Measurements from ENCODE around the gene PPP1R1C. TPM values are rescaled to one million over a fixed set of nuclear protein-coding genes. Genes with fewer than 3 reads are reported as not detected.

The PPP1R1C gene
- total RNA-seq, 1 experiment from 2014 or later: 4.0 TPM

- Histone ChIP-seq H2AK5ac (ENCODE audit: insufficient read length, low read length) (no peak overlapping the region), H3K4me2 (ENCODE audit: insufficient read depth, insufficient read length, low read length) (no peak overlapping the region), H3K27ac (ENCODE audit: insufficient read length, low read depth, low read length) (no peak overlapping the region), H4K5ac (ENCODE audit: insufficient read length, low read depth, low read length) (no peak overlapping the region), H2BK20ac (ENCODE audit: low read depth, low read length, poor library complexity, severe bottlenecking) (no peak overlapping the region), H3K23me2 (ENCODE audit: insufficient read length, low read depth, low read length, poor library complexity, severe bottlenecking) (no peaks in the 10 kb centered on the region), H4K8ac (replicated peaks; ENCODE audit: insufficient read length, low read depth, low read length) (no peak overlapping the region), H3K79me1 (ENCODE audit: insufficient read depth, low read depth, low read length, poor library complexity, severe bottlenecking) (no peaks in the 10 kb centered on the region), H2BK12ac (ENCODE audit: insufficient read length, low read depth, low read length) (no peak overlapping the region), H3T11ph (ENCODE audit: low read length) (no peak overlapping the region), H3K79me2 (ENCODE audit: insufficient read depth, low read length) (no peaks in the 10 kb centered on the region), H3K27me3 (ENCODE audit: insufficient read depth, low read length) (no peaks in the 10 kb centered on the region), H3K9me3 (ENCODE audit: control insufficient read depth, low read depth, low read length) (no peaks in the 10 kb centered on the region), H2BK5ac (ENCODE audit: insufficient read length, low read length) (no peak overlapping the region), H3K18ac (ENCODE audit: insufficient read length, low read depth, low read length) (no peak overlapping the region), H3K14ac (ENCODE audit: insufficient read depth, low read length) (no peak overlapping the region), H3K4ac (ENCODE audit: low read depth, low read length) (no peak overlapping the region), H2AFZ (ENCODE audit: low read length) (no peak overlapping the region), H2BK120ac (ENCODE audit: low read depth, low read length, poor library complexity, severe bottlenecking) (no peak overlapping the region), H3K9ac (ENCODE audit: extremely low read depth, insufficient read length, low read length) (no peak overlapping the region), H4K91ac (ENCODE audit: insufficient read length, low read depth, low read length) (no peak overlapping the region), H3K56ac (ENCODE audit: insufficient read length, low read depth, low read length) (no peak overlapping the region), H4K20me1 (ENCODE audit: control insufficient read depth, insufficient read depth, insufficient read length) (no peaks in the 10 kb centered on the region), H2BK15ac (ENCODE audit: low read depth, low read length) (no peak overlapping the region), H3K4me1 (ENCODE audit: insufficient read depth, low read length) (no peaks in the 10 kb centered on the region), H3K23ac (ENCODE audit: insufficient read length, low read depth, low read length) (no peak overlapping the region)
- Mint-ChIP-seq H3K4me3 (no peak overlapping the region), H3K36me3 (ENCODE audit: insufficient read depth in 1 of 3, low read depth in 3 of 3) (no peaks in the 10 kb centered on the region), H3K9me3 (no peaks in the 10 kb centered on the region), H3K27me3 (ENCODE audit: low read depth) (no peaks in the 10 kb centered on the region), H3K4me1 (peaks cover 5 to 9% of the 10 kb centered on the region in 2 experiments), H3K27ac (no peak overlapping the region)
- no peak for DNase-seq
- WGBS (ENCODE audit: extremely low coverage, insufficient read length, low lambda C conversion rate): no CpG with 5 or more reads among the region's 2 CpGs
- TF ChIP-seq CTCF (conservative IDR thresholded peaks at IDR 0.05): no peak
These were observed 63.0 kb downstream of the PPP1R1C start for GRCh38 chr2:182048621-182049020.
